B cell (primary cell): Measurements from ENCODE around the gene RPSA.

Experiments used
- CTCF ChIP-seq: fragments of 200-600 bp; IDR thresholded peaks from one replicate; pipeline ENCODE4 v1.8.0; 2022; ENCODE audit warnings: antibody characterized with exemption, mild to moderate bottlenecking
- EZH2 ChIP-seq: IDR thresholded peaks from 2 replicates; pipeline ENCODE4 v1.6.1; 2012; ENCODE audit warnings: borderline replicate concordance, low read depth, mild to moderate bottlenecking, moderate library complexity, low read length; ENCODE audit not compliant: insufficient read depth, poor library complexity, severe bottlenecking

- no peak for TF ChIP-seq CTCF
- no peak for TF ChIP-seq EZH2
These were observed 19.8 kb downstream of the RPSA start for GRCh38 chr3:39426312-39426711.
